Activated CD8-positive, alpha-beta memory T cell treated with anti-CD3 and anti-CD28 coated beads for 24 hours (primary cell): ENCODE measurements around the gene RUVBL2.
"Not testable (repeated sequence)": the region's sequence is repeated elsewhere in the genome, so short reads cannot be mapped to it uniquely, and the experiment has no call there.

Experiments
- DNase-seq: peaks from one replicate; pipeline ENCODE4 v3.0.0-alpha.2; 2020

Gene RUVBL2

GRCh38 chr19:49018388-49019241 is 24.9 kb downstream of the RUVBL2 start:
- peak; percentile 72 for DNase-seq

- peak; percentile 86 for DNase-seq
Observed at GRCh38 chr19:49019242-49019932, 25.7 kb downstream of the RUVBL2 start.

- DNase-seq: no peak
Observed at GRCh38 chr19:49020342-49020741, 26.7 kb downstream of the RUVBL2 start.

GRCh38 chr19:49020931-49021895 is 27.5 kb downstream of the RUVBL2 start:
- DNase-seq: no peak

- DNase-seq: no peak
Observed at GRCh38 chr19:49022116-49022515, 28.4 kb downstream of the RUVBL2 start.

- not testable (repeated sequence) for DNase-seq
Observed at GRCh38 chr19:49024233-49024632, 30.5 kb downstream of the RUVBL2 start, which contains the start of gene CGB3. TSS of gene CGB3 (minus strand) at chr19:49024333. CDS start at chr19:49023971, 362 bp downstream.

GRCh38 chr19:49025088-49025487 is 31.4 kb downstream of the RUVBL2 start:
- DNase-seq: not testable (repeated sequence)

- DNase-seq: not testable (repeated sequence)
Observed at GRCh38 chr19:49025599-49025998, 31.9 kb downstream of the RUVBL2 start.

- DNase-seq: not testable (repeated sequence)
Observed at GRCh38 chr19:49028686-49029085, 35.0 kb downstream of the RUVBL2 start.

GRCh38 chr19:49029749-49030148 is 36.1 kb downstream of the RUVBL2 start:
- not testable (repeated sequence) for DNase-seq

GRCh38 chr19:49030323-49030722 is 36.6 kb downstream of the RUVBL2 start:
- not testable (repeated sequence) for DNase-seq

GRCh38 chr19:49031642-49032301 is 38.1 kb downstream of the RUVBL2 start, which contains the start of gene CGB2:
TSS of gene CGB2 (plus strand) at chr19:49031890. CDS start at chr19:49032096, 206 bp downstream.
- DNase-seq: peak; percentile 91

- DNase-seq: peak; percentile 77
Observed at GRCh38 chr19:49036815-49037214, 43.1 kb downstream of the RUVBL2 start, which contains the start of gene CGB1. TSS of gene CGB1 (minus strand) at chr19:49036895. CDS start at chr19:49036711, 184 bp downstream.

GRCh38 chr19:49038111-49038510 is 44.4 kb downstream of the RUVBL2 start:
- not testable (repeated sequence) for DNase-seq

GRCh38 chr19:49038557-49039276 is 45.0 kb downstream of the RUVBL2 start:
- not testable (repeated sequence) for DNase-seq

GRCh38 chr19:49039736-49040135 is 46.0 kb downstream of the RUVBL2 start:
- not testable (repeated sequence) for DNase-seq

GRCh38 chr19:49042177-49042576 is 48.5 kb downstream of the RUVBL2 start:
- no peak for DNase-seq

GRCh38 chr19:49042666-49043065 is 49.0 kb downstream of the RUVBL2 start:
- DNase-seq: not testable (repeated sequence)

- DNase-seq: not testable (repeated sequence)
Observed at GRCh38 chr19:49043548-49043947, 49.9 kb downstream of the RUVBL2 start, which contains the start of gene CGB5. TSS of gene CGB5 (plus strand) at chr19:49043848. CDS start at chr19:49044210, 362 bp downstream.

- not testable (repeated sequence) for DNase-seq
Observed at GRCh38 chr19:49049011-49049410, 55.3 kb downstream of the RUVBL2 start, which contains the start of gene CGB8. TSS of gene CGB8 (minus strand) at chr19:49049111. CDS start at chr19:49048739, 372 bp downstream.

GRCh38 chr19:49049834-49050233 is 56.1 kb downstream of the RUVBL2 start:
- DNase-seq: not testable (repeated sequence)
